Amniotic stem cell (primary cell): ENCODE measurements around the gene CCNG2.

ENCODE experiments used
- DNase-seq: peaks from one replicate; lab custom pipeline; 2025; lab: John Stamatoyannopoulos, UW

Gene CCNG2

GRCh38 chr4:77177199-77177598 lies 20.2 kb downstream of the CCNG2 start:
- DNase-seq, result no peak

DNA sequence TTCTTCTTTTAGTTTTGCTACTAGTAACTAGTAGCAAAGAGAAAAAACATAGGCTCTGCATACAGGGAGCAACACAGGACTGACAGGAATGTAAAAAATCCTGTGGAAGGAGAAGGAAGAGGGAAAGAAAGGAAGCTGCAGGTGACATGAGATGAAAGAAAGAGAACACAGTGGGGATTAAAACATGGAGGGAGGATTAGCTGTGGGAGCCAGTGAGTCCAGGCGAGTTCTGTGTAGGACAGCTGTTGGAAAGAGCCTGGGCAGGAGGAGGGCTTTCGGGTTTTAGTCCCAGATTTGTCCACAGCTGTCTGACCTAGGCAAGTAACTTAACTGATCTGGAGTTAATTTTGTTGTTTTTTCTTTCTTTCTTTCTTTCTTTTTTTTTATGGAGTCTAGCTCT lies 21.6 kb downstream of the CCNG2 start:
- no peak for DNase-seq

DNA sequence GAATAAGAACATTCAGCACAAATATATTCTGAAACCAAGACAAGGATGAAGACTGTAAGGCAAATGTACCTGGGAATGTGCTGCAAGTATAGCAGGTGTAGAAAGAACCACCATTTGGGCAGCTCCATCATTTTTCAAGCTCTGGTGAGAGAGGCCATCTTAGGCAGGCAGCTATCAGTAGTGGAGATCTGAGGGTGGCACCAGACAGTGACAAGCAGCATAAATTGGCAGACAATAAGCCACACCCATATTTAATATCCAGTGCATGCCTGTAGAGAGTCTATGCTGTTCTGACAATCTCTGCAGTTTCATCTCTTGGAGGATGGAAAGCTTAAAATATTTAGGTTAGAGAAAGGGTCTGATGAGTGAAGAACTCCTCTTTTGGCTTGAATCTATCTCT lies 22.5 kb downstream of the CCNG2 start:
- no peak for DNase-seq

DNA sequence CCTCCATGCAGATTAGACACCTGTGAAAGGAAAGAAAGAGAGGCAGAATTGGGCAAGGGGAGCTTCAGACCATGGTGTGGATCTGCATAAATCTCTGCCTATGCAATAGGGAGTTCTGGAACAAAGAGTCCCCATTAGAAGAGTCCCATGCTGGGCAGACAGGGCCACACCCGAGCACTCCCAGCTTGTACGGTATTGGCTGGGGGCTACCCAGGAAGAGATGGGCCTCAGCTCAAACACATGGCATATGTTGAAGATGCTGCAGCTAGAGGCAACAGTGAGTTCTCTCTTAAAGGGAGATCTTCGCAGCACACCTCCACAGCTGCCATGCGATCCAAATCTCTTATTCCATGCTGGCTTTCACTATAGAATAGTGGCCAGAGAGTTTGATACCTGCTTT lies 24.7 kb downstream of the CCNG2 start:
- no peak for DNase-seq

DNA sequence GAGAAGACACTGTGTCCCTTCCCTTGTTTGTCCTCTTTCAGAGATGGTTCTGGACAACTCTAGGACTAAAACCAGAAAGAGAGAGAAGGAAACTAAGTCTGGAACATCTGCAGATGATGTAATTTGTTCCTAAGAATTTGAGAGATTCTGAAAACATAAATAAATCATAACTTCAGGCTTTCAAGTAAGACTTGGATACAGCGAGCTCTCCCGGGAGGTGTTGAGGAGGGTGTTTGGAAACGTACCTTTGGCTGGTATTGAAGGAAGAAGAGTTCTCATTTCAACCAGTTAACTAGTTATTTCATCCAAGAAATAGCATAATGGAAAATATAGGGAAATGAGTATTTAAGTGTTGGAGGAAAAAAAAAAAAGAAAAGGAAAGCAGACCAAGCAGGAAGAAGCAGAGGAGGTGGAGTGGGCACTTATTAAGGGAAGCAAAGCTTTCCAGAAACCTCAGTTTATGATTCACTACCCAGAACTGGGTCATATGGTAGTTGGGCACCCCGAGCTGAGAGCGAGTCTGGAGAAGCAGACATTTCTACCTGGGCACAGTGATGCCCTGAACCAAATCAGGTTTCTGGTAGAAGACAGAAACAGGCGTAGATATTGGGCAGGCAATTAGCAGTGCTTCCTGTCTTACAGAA lies 26.9 kb downstream of the CCNG2 start:
- DNase-seq, result no peak

DNA sequence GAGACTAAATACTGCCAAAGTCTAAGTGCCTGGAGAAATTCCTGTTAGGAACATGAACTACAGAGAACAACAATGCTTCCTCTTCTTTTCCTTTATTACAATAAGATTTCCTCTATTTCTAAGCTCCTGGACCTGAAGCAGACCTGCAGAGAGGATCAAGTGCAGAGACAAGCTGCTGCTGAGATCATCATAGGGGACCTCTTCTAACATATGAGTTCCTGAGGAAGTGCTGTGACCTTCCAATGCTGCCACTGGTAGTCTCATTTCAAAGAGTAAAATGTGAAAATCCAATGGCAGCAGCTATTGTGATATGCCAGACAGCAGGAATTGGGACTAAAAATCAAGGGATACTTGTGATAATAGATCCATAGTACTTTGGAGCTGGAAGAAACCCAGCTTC lies 28.0 kb downstream of the CCNG2 start:
- DNase-seq, result no peak

DNA sequence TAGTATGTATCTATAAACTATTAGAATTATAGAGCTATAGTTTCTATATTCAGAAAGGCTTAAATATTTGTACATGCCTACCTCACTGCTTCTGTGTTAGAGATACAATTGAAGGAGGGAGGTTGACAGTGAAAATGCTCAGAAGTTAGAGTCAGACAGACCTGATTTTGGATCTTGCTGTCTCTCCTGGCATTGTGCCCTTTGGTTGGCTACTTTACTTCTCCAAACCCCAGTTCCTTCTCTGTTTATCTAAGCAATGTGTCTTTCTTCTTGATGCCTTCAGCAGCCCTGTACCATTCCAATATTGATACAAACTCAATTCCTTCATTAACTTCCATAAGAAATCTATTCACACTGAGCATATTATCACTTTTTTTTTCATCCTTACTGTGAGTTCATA lies 28.7 kb downstream of the CCNG2 start:
- DNase-seq, result no peak

DNA sequence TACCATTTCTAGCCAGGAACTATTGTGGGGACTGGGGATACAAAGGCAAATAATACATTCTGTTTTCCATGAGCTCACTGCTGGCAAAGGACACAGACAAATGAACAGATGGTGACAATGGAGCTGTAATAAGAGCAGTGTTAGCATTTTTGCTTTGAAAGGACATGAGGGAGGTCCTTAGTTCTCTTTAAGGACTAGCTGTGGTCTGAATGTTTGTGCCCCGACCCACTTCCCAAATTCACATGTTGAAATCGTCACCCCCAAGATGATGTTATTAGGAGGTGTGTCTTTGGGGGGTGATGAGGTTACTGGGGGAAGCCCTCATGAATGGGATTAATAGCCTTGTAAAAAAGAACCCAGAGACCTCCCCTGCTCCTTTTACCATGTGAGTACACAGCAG lies 30.3 kb downstream of the CCNG2 start:
- DNase-seq, result no peak

DNA sequence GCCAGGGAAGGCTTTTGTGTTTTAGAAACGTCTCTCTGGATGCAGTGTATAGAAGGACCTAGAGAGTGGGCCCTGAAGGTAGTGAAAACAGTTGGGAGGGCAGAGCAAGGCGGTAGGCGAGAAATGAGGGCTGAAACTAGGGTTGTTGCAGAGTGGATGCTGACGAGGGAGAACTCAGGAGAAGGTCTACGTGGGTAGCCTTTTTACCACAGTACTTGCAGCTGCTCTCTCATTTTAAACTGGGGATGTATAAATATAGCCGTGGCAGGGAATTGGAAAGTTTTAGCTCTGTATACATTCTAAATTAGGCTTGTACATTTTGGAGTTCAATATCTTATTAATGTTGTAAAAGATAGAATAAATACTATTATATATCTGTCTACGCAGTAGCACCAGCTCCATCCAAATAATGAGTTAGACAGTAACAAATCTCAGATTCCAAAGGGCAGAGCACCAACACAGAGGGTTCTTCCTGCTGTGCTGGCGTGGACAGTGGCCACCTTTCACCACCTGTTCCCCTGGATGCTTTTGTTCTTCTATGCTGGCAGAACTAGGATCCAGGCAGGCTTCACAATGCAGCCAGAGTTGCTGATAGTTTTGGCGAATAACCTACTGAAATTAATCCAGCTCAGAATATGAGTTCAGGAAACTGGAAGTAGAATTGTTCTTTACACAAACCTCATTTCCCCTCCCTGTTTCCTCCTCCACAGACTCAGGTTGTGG lies 31.7 kb downstream of the CCNG2 start:
- no peak for DNase-seq

DNA sequence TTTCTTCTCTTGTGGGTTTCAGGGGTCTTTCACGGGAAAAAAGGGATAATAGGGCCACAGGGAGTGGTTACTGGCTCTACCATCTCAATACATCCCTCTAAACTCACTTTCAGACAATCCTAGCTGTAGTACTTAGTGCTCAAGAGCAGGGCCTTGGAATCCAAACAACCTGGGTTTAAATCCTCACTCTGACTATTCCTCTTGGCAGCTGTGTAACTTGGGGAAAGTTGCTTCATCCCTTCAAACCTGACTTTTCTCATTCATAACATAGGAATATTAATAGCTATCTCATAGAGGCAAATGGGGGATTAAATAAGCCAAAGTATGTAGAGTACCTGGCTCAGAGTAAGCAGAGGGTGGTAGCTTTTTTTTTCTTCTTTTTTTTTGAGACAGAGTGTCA lies 32.4 kb downstream of the CCNG2 start:
- DNase-seq, result no peak

DNA sequence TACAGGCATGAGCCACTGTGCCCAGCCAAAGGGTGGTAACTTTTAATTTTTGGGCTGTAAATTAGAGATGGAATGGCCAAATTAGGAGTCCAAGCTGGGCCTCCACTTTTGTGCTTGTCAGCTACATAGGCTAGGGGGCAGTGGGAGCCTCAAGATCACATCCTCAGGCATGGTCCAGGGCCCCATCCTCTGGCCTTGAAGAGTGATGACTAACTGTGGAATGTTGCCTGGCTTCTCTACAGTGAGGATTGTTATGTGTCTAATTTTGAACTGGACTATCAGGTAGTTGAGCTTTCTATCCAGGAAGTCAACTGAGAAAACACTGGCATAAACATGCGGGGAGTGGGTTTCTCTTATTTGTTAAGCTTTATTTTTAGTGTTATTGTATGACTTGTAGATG lies 33.0 kb downstream of the CCNG2 start:
- no peak for DNase-seq

GRCh38 chr4:77193046-77193445 lies 36.0 kb downstream of the CCNG2 start:
- no peak for DNase-seq

DNA sequence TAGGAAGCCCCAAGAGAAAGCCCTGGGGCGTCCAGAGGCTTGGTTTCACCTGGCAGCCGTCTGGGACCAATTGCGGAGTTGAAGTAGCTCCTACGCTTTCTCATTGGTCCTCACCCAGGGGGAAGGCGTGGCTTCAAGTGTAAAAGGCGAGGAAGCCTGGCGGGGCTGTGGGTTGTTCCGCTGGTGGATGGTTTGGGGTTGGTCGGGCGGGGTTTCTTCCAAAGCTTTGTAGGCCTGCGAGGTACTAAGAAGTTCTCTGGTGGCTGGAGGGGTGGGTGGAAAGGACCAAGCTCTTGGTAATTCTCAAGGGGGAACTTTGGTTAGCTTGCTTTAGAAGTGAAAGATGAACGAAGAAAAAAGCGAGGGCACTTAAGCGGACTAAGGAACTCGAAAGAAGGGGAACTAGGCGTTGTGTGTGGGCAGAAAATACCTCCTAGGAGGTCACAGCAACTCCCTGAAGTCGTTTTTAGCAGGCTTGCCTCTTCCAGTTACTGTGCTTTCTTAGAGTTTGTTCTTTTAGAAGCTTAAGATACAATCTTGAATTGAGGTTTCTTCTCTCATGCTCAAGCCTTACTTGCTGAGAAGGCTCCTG lies 36.6 kb downstream of the CCNG2 start:
- no peak for DNase-seq

DNA sequence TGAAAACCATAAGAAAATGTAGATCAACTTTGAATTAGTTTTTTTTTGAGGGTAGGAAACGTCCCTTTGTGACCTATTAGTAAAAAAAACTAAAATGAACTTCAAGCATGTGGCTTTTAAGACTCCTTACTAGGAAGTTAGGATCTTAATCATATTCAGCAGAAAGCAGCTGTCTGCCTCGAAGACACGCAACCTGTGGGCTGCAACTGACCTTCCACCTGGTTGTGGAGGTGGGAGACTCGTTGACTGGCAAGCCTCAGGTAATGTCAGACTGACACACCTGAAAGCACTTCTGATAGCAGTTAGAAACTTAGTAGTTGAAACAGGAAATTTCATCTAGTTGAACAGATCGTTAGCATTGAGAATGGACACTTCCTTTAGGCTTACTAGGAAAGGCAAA lies 37.4 kb downstream of the CCNG2 start:
- DNase-seq, result no peak

DNA sequence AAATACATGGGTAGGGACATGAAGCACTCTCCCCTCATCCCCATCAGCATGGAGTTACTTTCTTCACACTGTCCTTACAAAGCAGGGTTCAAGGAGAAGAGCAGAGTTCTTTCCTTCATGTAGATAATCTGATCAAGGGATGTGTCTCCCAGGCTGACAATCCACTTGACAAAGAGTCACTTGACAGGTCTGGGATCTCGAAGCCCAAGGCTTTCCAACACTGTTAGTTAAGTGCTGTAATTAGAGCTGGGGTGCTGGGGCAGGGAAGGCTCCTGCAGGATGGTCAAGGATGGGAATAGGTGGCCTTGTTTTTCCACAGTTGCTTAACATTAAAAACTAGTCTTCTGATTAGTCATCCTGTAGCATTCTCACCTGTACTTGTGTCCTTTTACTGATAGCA lies 38.0 kb downstream of the CCNG2 start:
- no peak for DNase-seq

- no peak for DNase-seq
Observed at GRCh38 chr4:77196866-77197265, 39.9 kb downstream of the CCNG2 start.

DNA sequence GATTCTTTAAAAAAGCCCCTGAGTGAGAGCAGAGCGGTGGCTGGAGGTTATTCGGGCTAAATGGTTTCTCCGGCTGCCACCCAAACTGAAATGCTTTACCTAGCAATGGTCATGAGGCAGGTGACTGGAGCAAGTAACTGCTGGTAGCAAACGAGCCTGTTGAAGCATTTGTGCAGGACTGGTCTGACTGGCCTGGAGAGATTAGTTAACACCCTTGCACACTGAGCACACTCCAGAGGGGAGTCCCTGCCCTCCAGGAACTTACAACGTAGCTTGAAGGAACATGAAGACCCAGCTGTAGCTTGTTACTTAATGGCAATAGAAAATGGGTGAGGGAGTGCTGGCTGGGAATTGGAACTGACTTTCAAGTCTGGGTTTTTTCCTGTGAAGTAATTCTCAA lies 40.4 kb downstream of the CCNG2 start:
- DNase-seq, result no peak

GRCh38 chr4:77197831-77198230 lies 40.8 kb downstream of the CCNG2 start:
- DNase-seq, result no peak

DNA sequence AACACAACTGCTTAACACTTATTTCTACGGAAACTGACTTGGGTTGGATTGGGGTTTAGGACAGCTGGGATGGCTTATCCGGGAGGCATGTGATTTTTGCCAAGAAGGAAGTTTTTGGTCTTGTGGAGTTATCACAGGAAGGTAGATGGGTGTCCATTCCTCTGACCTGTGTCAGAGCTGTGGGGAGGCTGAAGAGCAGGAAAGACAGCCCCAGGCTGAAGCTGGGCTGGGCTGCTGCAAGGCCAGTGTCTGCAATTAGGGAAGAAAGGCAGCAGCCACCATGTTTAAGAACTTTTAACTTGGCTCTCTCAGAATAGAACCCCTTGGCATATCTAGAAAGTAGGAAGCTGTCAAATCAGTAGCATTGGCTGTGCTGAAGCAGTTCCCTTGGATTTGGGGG lies 42.3 kb downstream of the CCNG2 start:
- no peak for DNase-seq

GRCh38 chr4:77199701-77200100 lies 42.7 kb downstream of the CCNG2 start:
- no peak for DNase-seq

- DNase-seq, result no peak
Observed at GRCh38 chr4:77201343-77201742, 44.3 kb downstream of the CCNG2 start.

DNA sequence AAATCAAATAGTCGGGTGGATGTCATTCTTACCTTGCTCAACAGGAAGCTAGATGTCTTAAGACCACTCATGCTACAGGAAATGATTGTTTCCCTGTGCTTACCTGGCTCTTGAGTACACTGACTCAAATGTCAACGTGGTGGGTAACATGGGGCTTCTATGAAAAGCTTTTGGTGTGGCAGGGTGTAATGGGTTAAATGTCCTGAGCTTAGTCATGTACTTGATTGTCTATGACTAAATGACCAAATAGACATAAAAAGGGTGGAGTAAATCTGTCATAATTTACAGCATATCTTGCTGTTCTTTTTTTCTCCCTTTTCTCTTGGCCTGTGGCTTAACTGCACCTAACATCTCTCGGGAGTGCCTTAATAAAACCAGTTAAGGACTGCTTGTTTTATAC lies 44.9 kb downstream of the CCNG2 start:
- DNase-seq, result no peak

- no peak for DNase-seq
Observed at GRCh38 chr4:77202491-77202890, 45.5 kb downstream of the CCNG2 start.
